Transverse colon (tissue), 4 donors: Measurements from ENCODE around the gene RAB9A. TPM values are rescaled to one million over a fixed set of nuclear protein-coding genes. Genes with fewer than 3 reads are reported as not detected.
A peak's percentile ranks its signal among the peaks of the same experiment; 100 is the strongest.

Experiments used
- DNase-seq: peaks from one replicate; pipeline ENCODE4 v3.0.0-alpha.2; 2019
- H3K27ac ChIP-seq, 4 donors: fragments of 200-600 bp; sonication (generic); 2 replicates each; pipeline ENCODE4 v1.5.1; 2016 to 2018; ENCODE audit warnings: inconsistent platforms in 4 of 4
- H3K27me3 ChIP-seq: fragments of 200-600 bp; sonication (generic); 2 replicates; pipeline ENCODE4 v1.5.1; 2017; ENCODE audit warnings: inconsistent platforms
- H3K36me3 ChIP-seq, 4 donors: fragments of 200-600 bp; sonication (generic); 2 replicates each; pipeline ENCODE4 v1.5.1; 2017 to 2019; ENCODE audit warnings: inconsistent platforms in 4 of 4
- H3K4me1 ChIP-seq, 4 donors: fragments of 200-600 bp; sonication (generic); 2 replicates each; pipeline ENCODE4 v1.5.1; 2017 to 2020; ENCODE audit warnings: inconsistent platforms in 4 of 4
- H3K4me3 ChIP-seq, 4 donors: fragments of 200-600 bp; sonication (generic); 1 replicate in 1 of 4; 2 replicates in 3 of 4; pipeline versions ENCODE4 v1.5.1 to v1.6.1; 2017 to 2019; ENCODE audit warnings: inconsistent platforms in 4 of 4
- H3K9me3 ChIP-seq, 2 donors: fragments of 200-600 bp; sonication (generic); 2 replicates each; pipeline ENCODE4 v1.5.1; 2017 to 2019; ENCODE audit warnings: inconsistent platforms in 2 of 2
- EP300 ChIP-seq: sonication (generic); formaldehyde crosslinking; IDR thresholded peaks from one replicate; pipeline ENCODE4 v1.6.1; 2017; ENCODE audit warnings: antibody characterized with exemption, low read depth
- POLR2A ChIP-seq: fragments of 450-650 bp; IDR thresholded peaks from one replicate; pipeline ENCODE4 v1.6.1; 2016; ENCODE audit warnings: antibody characterized with exemption, mild to moderate bottlenecking, moderate library complexity
- POLR2AphosphoS5 ChIP-seq, 3 donors: sonication (generic); formaldehyde crosslinking; IDR thresholded peaks; one replicate each; pipeline ENCODE4 v1.6.1; 2016; ENCODE audit warnings: antibody characterized with exemption in 3 of 3
- WGBS, 2 donors: methylation state at CpG; one replicate each; pipeline ENCODE4 v1.1.5; 2018; ENCODE audit warnings: low coverage in 1 of 2; 5-methylcytosine and 5-hydroxymethylcytosine counted together
- in situ Hi-C, 4 donors: fragments of 200-750 bp; cut with MboI; loops; one replicate each; pipeline versions ENCODE4 v1.15.0 to v1.15.1; 2017; ENCODE audit warnings: low sequenced_read_pairs in 3 of 4, low pct_ligation_motif_present in 1 of 4, low pct_unique_long_range_greater_than_20kb in 1 of 4
- intact Hi-C: fragments of 100-400 bp; cut with DNase I; formaldehyde crosslinking; loops from one replicate; pipeline ENCODE4 v1.15.1; 2023; ENCODE audit warnings: low total_unique reads
- total RNA-seq, 4 donors: library from RNA; depleted of rRNA; stranded (reverse); fragments of >200 nt; gene quantifications; one replicate each; pipeline ENCODE4 v1.1.0, GENCODE V29; 2016
- TF ChIP-seq, protein P1 (sequence below), 5 experiments: fragments of 200-600 bp in 3 of 5; fragments of 450-650 bp in 2 of 5; sonication (generic) in 3 of 5; IDR thresholded peaks; 1 replicate in 2 of 5; 2 replicates in 3 of 5; pipeline ENCODE4 v1.5.1; 2016 to 2017; ENCODE audit warnings: antibody characterized with exemption in 5 of 5, inconsistent platforms in 3 of 5, mild to moderate bottlenecking in 2 of 5, moderate library complexity in 1 of 5

RAB9A gene
- total RNA-seq, 4 donors from 2014 or later: 4.8 to 34.7 (median 17.0) TPM

DNA sequence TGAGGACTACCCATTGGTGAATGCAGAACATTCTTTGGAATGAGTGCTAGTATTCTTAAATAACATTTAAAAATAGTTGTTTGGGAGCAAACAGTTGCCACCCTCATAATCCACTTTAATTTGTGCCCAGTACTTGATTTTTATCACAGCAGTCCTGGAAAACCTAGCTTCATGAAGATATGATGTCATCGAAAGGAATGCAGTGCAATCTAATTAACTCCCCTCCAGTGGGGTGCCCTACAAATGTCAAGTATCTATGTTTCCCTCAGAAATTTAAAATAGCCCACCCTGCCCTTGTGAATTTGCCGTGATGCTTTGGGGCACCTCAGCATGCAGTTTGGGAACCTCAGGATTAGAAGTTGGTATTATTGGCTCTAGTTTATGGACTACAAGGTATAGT, 5.4 kb downstream of the RAB9A start:
- Histone ChIP-seq H3K27ac (peak overlapping the region in 1 of 4 donors; percentile 40), H3K9me3 (no peaks in the 10 kb centered on the region), H3K27me3 (no peaks in the 10 kb centered on the region), H3K4me1 (peaks cover 6 to 75% (median 31%) of the 10 kb centered on the region in 4 donors), H3K4me3 (no peak overlapping the region), H3K36me3 (no peaks in the 10 kb centered on the region)
- WGBS, 2 donors: 80% methylated on average over 2 of the region's 2 CpGs; no CpG with 5 or more reads in 1 of the 2 donors
- in situ Hi-C loops (no loop called here), intact Hi-C loops (no loop called here)
- TF ChIP-seq POLR2AphosphoS5 (IDR thresholded peaks at IDR 0.05) (no peak), EP300 (no peak), POLR2A (no peak)
- TF ChIP-seq, protein P1, sequence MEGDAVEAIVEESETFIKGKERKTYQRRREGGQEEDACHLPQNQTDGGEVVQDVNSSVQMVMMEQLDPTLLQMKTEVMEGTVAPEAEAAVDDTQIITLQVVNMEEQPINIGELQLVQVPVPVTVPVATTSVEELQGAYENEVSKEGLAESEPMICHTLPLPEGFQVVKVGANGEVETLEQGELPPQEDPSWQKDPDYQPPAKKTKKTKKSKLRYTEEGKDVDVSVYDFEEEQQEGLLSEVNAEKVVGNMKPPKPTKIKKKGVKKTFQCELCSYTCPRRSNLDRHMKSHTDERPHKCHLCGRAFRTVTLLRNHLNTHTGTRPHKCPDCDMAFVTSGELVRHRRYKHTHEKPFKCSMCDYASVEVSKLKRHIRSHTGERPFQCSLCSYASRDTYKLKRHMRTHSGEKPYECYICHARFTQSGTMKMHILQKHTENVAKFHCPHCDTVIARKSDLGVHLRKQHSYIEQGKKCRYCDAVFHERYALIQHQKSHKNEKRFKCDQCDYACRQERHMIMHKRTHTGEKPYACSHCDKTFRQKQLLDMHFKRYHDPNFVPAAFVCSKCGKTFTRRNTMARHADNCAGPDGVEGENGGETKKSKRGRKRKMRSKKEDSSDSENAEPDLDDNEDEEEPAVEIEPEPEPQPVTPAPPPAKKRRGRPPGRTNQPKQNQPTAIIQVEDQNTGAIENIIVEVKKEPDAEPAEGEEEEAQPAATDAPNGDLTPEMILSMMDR (IDR thresholded peaks at IDR 0.05): no peak
- no peak for DNase-seq

DNA sequence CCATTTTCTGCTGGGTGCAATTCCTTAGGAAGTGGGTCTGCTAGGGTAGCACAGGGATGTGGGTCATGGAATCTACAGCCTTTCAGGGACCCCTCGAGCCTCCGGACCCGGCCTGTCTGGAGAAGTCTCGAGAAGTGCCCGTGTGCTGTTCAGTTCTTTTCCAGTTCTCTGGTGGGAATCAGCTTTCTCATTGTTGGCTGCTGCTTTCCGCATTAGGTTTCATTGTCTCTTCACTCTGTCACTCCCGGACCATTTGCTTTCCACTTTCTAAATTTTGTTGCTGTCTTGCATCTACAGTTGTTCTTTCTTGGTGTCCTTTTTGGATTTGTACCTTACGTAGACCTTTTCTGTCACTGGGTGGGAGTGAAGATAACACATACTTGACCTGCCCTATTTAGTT, 6.1 kb downstream of the RAB9A start:
- no peak overlapping the region for H3K4me3 ChIP-seq
- intact Hi-C loops: no loop called here
- no peaks in the 10 kb centered on the region for H3K27me3 ChIP-seq
- in situ Hi-C loops: no loop called here
- no peaks in the 10 kb centered on the region for H3K9me3 ChIP-seq
- 76% methylated on average over 8 of the region's 8 CpGs; no CpG with 5 or more reads in 1 of the 2 donors for WGBS, 2 donors
- no peak for DNase-seq
- H3K27ac ChIP-seq: peak overlapping the region in 1 of 4 donors; percentile 40
- H3K36me3 ChIP-seq: no peaks in the 10 kb centered on the region
- TF ChIP-seq, protein P1 (IDR thresholded peaks at IDR 0.05): no peak
- no peak for TF ChIP-seq EP300
- H3K4me1 ChIP-seq: peaks cover 6 to 80% (median 32%) of the 10 kb centered on the region in 4 donors

DNA sequence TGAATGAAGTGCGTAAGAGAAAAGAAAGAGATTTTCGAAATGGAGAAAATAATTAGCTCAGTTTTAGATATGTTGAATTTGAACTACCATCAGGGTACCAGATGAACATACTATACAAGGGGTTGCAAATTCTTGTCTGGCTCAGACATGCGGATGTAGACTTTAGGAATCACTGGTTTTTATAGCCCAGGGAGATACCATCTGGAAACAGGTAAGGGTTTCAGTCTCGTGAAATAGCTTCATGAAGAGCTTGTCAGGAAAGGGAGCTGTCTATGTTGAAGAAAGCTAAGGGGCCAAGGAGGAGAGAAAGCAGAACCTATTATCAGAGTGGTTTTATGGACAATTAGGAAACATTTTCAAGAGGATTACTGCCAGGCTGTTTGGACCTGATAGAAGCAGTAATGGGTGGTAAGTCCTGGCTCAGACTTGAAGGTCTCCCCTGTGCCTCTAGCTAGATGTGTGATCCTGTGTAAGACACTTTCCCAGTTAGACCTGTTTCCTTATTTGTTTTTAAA, 6.7 kb downstream of the RAB9A start:
- intact Hi-C loops (no loop called here), in situ Hi-C loops (no loop called here)
- 73 to 80% methylated on average over 1 to 4 of the region's 4 CpGs for WGBS, 2 donors
- Histone ChIP-seq H3K27me3 (no peaks in the 10 kb centered on the region), H3K27ac (peak overlapping the region in 1 of 4 donors; percentile 29), H3K4me3 (no peak overlapping the region), H3K4me1 (peaks cover 4 to 83% (median 32%) of the 10 kb centered on the region in 4 donors), H3K36me3 (no peaks in the 10 kb centered on the region), H3K9me3 (no peaks in the 10 kb centered on the region)
- DNase-seq: no peak
- TF ChIP-seq POLR2A: no peak
- TF ChIP-seq POLR2AphosphoS5 (IDR thresholded peaks at IDR 0.05): no peak
- TF ChIP-seq EP300: no peak
- TF ChIP-seq, protein P1 (IDR thresholded peaks at IDR 0.05): no peak

DNA sequence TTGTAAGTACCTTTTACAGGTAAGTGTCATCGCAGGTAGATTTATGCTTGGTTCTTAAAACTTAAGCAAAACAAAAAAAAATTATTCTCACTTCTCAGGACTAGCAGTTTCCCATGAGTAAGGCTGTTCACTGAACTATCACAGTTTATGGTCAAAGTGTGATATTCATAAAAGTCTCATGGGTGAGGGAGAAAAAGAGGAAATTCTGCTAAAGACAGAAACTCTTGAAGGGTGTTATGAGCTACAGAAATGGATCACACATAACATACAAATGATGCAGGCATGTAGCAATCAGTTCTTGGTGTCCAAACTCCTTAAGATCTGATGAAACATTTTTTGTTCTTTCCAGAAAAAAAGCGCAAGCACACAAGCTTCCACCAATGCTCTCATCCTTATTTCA, 8.5 kb downstream of the RAB9A start:
- in situ Hi-C loops (no loop called here), intact Hi-C loops (no loop called here)
- TF ChIP-seq EP300 (no peak), POLR2AphosphoS5 (IDR thresholded peaks at IDR 0.05) (no peak), POLR2A (no peak)
- TF ChIP-seq, protein P1 (IDR thresholded peaks at IDR 0.05): no peak
- H3K9me3 ChIP-seq: no peaks in the 10 kb centered on the region
- H3K27ac ChIP-seq: peak overlapping the region in 2 of 4 donors; percentile 11 to 38
- H3K4me3 ChIP-seq: no peak overlapping the region
- H3K36me3 ChIP-seq: no peaks in the 10 kb centered on the region
- 84 to 85% methylated on average over 2 of the region's 2 CpGs for WGBS, 2 donors
- H3K27me3 ChIP-seq: no peaks in the 10 kb centered on the region
- DNase-seq: no peak
- peaks cover 3 to 66% (median 31%) of the 10 kb centered on the region in 4 donors for H3K4me1 ChIP-seq
